ENCODE results near the gene TMBIM1.

The TMBIM1 gene

DNA sequence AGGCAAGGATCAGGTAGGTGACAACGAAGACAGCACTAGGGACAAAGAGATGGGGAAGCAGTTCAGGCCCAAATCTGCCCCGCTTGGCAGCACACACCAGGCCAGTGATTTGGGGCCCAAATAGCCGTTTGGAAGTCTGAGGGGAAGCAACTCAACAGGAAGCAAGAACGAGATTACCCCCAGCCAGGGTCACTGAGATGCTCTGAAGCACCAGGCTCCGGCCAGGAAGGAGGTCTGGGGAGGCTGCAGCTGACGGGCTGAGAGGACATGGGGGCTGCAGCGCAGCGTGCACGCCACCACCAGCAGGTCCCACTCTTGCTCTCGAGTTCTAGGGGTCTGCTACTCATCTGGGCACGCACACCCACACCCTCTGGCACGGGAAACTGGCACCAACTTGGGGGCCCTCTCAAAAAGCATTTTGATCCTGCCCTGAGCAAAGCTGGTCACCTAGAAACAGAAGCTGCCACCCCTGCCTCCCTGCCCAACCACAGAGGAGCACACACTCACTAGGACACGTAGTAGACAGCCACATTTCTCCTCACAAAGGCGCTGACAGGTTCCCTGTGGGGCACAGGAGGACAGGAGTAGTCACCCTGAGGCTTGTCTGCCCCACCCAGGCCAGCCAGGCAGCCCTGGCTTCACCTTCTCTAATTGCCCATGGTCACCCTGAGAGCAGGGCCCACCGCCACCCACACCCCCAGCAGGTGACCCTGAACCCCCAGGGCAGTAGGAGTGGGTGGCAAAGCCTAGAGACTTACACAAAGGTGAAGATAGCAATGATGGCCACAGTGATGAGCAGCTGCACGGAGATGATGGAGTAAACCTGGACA lies 13.6 kb downstream of the TMBIM1 start:
- Histone ChIP-seq H3K4me1 (ENCODE audit: insufficient read depth, low read length, severe bottlenecking) (no peaks in the 10 kb centered on the region), H3K27me3 (ENCODE audit: insufficient read depth, low read length) (no peaks in the 10 kb centered on the region), H3K27ac (ENCODE audit: low read depth, low read length, poor library complexity, severe bottlenecking) (no peak overlapping the region), H3K9me2 (ENCODE audit: low read depth, low read length) (no peaks in the 10 kb centered on the region), H3K4me2 (ENCODE audit: low read length) (no peak overlapping the region), H3K9me3 (ENCODE audit: low read length) (no peaks in the 10 kb centered on the region), H2AFZ (ENCODE audit: low read length) (no peak overlapping the region), H3F3A (ENCODE audit: insufficient read depth, low read length) (no peaks in the 10 kb centered on the region), H3K9ac (ENCODE audit: low read length) (no peak overlapping the region), H3K79me2 (ENCODE audit: insufficient read depth, low read length) (no peaks in the 10 kb centered on the region), H3K4me3 (ENCODE audit: low read depth, low read length, poor library complexity, severe bottlenecking) (no peak overlapping the region), H3K36me3 (ENCODE audit: insufficient read depth, low read length) (peaks cover 26% of the 10 kb centered on the region; the same call in 1 of the 2 replicates), H4K20me1 (ENCODE audit: insufficient read depth, low read length) (no peaks in the 10 kb centered on the region)
- TF ChIP-seq CTCF (IDR thresholded peaks at IDR 0.05; ENCODE audit: low read length) (no peak), EZH2 (IDR thresholded peaks at IDR 0.05; ENCODE audit: borderline replicate concordance, low read length) (no peak)

DNA sequence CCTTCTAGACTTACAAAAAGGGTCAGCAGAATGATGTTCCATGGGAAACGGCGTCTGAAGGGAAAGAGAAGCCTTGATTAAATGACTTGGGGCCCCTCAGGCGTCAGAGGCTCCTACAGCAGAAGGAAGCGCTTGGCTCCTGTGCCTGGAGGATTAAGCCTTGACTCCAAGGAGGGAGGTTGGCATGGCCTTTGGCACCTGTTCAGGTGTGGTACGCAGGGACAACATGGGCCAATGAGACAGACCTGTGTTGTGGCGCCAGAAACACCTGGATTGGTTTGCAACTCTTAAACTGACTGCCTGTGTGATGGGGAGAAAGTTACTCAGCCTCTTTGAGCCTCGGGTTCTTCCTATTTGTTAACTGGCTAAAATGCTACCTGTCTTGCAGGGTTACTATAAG lies 14.4 kb downstream of the TMBIM1 start:
- no peaks in the 10 kb centered on the region for H3F3A ChIP-seq (ENCODE audit: insufficient read depth, low read length)
- no peaks in the 10 kb centered on the region for H3K79me2 ChIP-seq (ENCODE audit: insufficient read depth, low read length)
- no peak for TF ChIP-seq CTCF (IDR thresholded peaks at IDR 0.05; ENCODE audit: low read length)
- no peak overlapping the region for H3K9ac ChIP-seq (ENCODE audit: low read length)
- H3K4me2 ChIP-seq (ENCODE audit: low read length): no peak overlapping the region
- H3K4me1 ChIP-seq (ENCODE audit: insufficient read depth, low read length, severe bottlenecking): peaks cover 1% of the 10 kb centered on the region
- peaks cover 28% of the 10 kb centered on the region; the same call in 1 of the 2 replicates for H3K36me3 ChIP-seq (ENCODE audit: insufficient read depth, low read length)
- H3K27me3 ChIP-seq (ENCODE audit: insufficient read depth, low read length): no peaks in the 10 kb centered on the region
- H3K9me3 ChIP-seq (ENCODE audit: low read length): no peaks in the 10 kb centered on the region
- no peak overlapping the region for H2AFZ ChIP-seq (ENCODE audit: low read length)
- no peaks in the 10 kb centered on the region for H4K20me1 ChIP-seq (ENCODE audit: insufficient read depth, low read length)
- H3K4me3 ChIP-seq (ENCODE audit: low read depth, low read length, poor library complexity, severe bottlenecking): no peak overlapping the region
- no peaks in the 10 kb centered on the region for H3K9me2 ChIP-seq (ENCODE audit: low read depth, low read length)
- no peak overlapping the region for H3K27ac ChIP-seq (ENCODE audit: low read depth, low read length, poor library complexity, severe bottlenecking)

DNA sequence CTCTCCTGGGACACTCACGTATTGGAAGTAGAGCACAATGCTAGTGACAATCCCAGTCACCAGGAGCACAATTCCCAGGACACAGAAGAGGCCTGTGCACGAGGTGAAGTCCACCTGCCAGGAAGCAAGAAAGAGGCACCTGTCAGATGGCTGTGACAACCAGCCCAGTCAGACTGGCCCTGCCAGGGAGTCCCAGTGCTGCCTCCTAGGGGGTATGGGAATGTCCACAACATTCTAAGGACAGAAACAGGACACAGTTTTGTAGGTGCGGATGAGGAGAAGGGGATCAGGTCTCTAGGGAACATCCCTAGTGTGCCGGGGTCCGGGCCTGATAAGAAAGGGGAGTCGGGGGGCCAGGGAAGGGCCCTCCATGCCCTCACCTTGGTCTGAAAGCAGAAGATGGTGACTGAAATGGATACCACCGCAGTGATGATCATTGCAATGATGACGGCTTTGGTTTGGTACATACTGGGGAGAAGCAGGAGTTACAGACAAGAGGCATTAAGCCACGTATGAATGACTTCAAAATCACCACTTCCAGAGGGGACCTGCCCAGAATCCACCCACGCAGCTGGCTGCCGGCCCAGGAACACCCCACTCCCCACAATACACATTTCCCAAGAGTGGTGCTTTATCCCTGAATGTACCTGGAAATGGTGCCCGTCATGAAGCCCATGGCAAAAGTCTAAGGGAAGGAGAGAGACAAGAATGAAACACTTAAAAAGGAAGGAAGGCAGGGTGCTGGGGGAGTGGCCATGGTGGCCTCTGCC lies 15.1 kb downstream of the TMBIM1 start:
- TF ChIP-seq EZH2 (IDR thresholded peaks at IDR 0.05; ENCODE audit: borderline replicate concordance, low read length) (no peak), CTCF (IDR thresholded peaks at IDR 0.05; ENCODE audit: low read length) (no peak; the same call in 1 of the 2 replicates)
- Histone ChIP-seq H3K4me1 (ENCODE audit: insufficient read depth, low read length, severe bottlenecking) (peaks cover 9% of the 10 kb centered on the region), H3F3A (ENCODE audit: insufficient read depth, low read length) (no peaks in the 10 kb centered on the region), H4K20me1 (ENCODE audit: insufficient read depth, low read length) (no peaks in the 10 kb centered on the region), H3K9me2 (ENCODE audit: low read depth, low read length) (no peaks in the 10 kb centered on the region), H2AFZ (ENCODE audit: low read length) (no peak overlapping the region), H3K9ac (ENCODE audit: low read length) (no peak overlapping the region), H3K4me3 (ENCODE audit: low read depth, low read length, poor library complexity, severe bottlenecking) (no peak overlapping the region), H3K36me3 (ENCODE audit: insufficient read depth, low read length) (peaks cover 28% of the 10 kb centered on the region; the same call in 1 of the 2 replicates), H3K27ac (ENCODE audit: low read depth, low read length, poor library complexity, severe bottlenecking) (no peak overlapping the region), H3K9me3 (ENCODE audit: low read length) (no peaks in the 10 kb centered on the region), H3K79me2 (ENCODE audit: insufficient read depth, low read length) (no peaks in the 10 kb centered on the region), H3K27me3 (ENCODE audit: insufficient read depth, low read length) (no peaks in the 10 kb centered on the region), H3K4me2 (ENCODE audit: low read length) (no peak overlapping the region)
